Measurements from ENCODE around the gene IGF1.

GRCh38 chr12:102484017-102484416, 3.7 kb upstream of the IGF1 start:
- TF ChIP-seq EZH2 (IDR thresholded peaks at IDR 0.05; ENCODE audit: insufficient read depth, poor library complexity, severe bottlenecking) (no peak), EZH2phosphoT487 (IDR thresholded peaks at IDR 0.05; ENCODE audit: insufficient read depth, low read depth) (no peak)
